Anterior cingulate cortex (tissue), 58 donors: ENCODE data around the gene WWOX.

Experiments
- DNase-seq, 58 donors: peaks; one replicate each; lab custom pipeline; 2025; lab: John Stamatoyannopoulos, UW

WWOX gene

DNA sequence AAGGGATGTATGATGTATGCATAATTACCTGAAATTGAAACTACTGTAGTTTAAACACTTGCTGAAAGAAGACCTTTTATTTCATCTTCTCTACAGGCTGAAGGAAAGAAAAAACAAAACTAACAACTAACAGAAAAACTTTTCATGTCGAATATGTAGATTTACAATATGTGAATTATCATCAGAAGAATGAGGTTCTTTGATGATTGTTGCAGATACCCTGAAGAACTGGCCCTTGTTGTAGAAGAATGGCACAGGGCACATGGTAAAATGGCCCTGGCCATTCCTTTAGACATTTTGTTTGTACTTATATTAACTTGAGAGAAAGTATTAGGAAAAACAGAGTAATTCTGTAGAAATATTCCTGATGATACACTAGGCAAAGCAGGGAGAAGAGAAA, 1057.3 kb downstream of the WWOX start:
- no peak for DNase-seq

GRCh38 chr16:79158337-79158736, 1058.9 kb downstream of the WWOX start:
- DNase-seq: no peak

GRCh38 chr16:79159261-79160049, 1060.0 kb downstream of the WWOX start:
- no peak for DNase-seq

DNA sequence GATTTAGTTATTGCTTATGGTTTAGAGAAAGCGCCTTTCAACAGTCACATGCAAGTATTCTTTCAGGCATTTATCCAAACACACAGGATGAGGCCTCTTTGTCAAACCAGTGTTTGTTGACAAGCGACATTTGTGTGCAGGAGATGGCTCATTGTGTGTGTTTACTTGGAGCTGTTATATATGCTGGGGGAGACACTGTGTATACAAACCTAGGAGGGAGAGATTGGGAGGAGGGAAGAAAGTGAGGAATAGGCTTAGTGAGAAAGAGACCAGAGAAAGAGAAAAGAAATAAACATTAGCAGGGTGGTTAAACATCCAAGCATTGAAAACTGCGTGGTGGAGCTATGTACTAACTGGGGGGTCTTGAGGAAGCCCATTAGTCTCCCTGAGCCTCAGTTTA, 1063.5 kb downstream of the WWOX start:
- DNase-seq: no peak

- peak in 4 of 58 donors; percentile 0 to 20 (median 9) for DNase-seq
These were observed 1064.4 kb downstream of the WWOX start for GRCh38 chr16:79163691-79164387.

DNA sequence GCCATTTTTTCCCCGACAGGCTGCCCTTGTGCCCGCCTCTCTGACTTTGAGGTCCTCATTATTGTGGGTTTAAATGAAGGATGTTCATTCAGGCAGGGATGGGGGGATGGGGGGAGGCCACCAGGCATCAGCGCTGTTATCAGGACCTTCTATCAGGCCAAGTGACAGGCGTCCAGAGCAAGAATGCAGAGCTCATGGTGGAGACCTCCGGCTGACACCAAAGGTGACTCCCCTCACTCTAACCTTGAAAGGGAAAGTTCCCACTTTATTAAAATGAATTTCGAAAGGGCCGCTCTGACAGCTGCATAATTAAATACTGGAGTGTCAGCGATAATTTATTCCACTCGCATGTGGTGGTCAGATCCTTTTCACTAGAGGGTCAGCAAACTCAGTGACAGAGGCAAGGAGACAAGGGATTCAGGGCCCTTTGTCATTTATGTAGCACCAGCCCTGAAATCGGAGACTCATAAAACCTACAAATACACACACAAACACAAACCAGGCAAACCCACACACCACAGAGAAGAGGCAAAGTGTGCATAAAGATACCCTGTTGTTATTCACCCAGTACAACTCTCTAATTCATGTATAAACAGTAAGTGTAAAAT, 1065.0 kb downstream of the WWOX start:
- no peak for DNase-seq

- no peak for DNase-seq
These were observed 1065.6 kb downstream of the WWOX start for GRCh38 chr16:79165079-79165478.

DNA sequence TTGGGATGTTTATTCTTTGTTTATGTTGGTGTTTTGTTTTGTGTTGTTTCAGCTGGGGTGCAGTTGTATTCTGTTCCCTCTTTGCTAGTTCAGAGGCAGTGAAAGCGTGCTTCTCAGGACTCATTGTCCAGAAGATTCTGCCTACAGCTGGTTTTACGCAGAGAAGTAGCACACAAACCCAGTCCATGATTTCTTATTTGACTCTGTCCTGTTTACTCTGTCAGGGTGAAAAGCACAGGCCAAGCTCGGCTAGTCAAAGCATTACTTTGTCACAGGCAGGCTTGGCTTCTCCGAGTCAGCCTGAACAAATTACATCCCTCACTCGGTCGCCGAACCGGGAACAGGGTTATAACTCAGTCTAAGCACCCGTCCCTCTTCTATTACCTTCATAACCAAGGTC, 1066.1 kb downstream of the WWOX start:
- no peak for DNase-seq

DNA sequence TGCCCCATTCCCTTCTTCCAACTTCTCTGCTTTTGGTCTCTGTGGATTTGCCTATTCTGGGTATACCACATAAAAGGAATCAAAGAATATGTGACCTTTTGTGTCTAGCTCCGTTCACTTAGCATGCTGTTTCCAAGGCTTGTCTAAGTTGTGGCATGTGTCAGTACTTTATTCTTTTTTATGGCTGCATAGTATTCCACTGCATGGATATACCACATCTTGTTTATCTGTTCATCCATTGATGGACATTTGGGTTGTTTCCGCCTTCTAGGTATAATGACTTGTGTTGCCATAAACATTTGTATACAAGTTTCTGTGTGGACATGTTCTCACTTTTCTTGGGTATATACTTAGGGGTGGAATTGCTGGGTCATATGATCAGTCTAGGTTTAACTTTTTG, 1068.4 kb downstream of the WWOX start:
- DNase-seq: no peak

DNA sequence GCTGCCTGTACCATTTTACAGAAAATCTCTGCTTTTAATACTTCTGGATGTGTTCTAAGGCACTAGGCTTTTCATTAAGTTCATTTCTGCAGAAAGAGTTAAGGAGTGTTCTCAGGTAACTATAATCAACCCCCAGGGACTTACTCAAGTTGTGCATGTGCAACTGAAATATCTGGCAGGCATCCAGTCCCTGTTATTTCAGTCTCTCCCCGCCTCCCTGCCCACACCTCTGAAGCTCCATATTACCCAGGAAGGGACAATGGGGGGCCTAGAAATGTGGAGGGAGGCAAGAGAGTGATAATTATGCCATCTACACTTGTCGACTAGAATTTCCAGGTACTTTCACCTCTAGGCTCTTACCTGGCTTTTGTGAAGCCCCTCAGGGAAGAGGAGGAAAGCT, 1068.9 kb downstream of the WWOX start:
- no peak for DNase-seq

GRCh38 chr16:79169239-79169638, 1069.8 kb downstream of the WWOX start:
- DNase-seq: peak in 1 of 58 donors; percentile 5

DNA sequence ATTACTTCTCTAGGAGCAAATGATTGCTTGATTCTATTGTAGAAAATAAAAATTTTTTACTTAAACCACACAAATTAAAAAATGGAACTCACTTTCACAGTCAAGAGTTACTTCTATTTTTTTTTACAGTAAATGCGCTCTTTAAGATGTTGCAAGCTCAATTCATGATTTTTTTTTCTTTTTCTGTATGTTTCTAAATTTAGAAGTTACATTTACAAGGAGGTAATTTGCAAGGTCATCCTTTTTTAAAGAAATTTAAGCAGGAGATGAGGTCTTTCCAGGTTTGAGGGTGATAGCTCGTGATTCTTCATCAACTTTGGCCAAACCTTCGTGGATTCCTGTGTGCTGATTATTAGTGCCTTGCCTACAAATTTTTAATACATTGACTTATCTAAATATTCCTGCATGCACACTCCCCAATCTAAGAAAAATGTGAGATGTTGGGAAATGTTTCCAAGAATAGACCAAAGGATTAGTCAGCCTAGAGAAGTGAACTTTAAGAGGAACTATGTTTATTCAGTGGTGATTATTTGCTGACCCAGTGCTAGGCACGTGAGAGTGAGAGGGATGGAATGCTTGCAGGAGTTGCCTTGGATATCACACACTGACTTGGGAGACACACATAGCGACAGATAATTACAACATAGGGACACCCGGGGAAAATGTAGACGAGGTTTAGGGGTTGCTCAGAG, 1071.2 kb downstream of the WWOX start:
- DNase-seq: no peak

DNA sequence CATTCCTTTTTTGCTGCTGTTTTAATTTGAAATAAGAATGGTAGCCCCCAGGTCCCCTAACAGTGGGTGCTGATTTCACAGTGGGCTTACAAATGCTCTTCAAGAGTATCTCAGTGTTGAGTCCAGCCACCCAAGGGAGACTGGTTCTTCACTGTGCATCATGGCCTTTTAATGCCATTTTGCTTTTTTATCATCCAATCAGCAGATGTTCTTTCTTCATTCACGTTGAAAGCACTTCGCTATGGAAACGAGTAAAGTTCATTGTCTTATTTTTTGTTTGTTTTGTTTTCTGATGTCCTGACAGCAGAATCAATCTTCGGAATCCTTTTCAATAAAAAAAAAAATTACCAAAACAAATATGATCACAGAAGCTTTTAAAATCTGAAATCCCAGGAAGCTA, 1072.0 kb downstream of the WWOX start:
- no peak for DNase-seq

DNA sequence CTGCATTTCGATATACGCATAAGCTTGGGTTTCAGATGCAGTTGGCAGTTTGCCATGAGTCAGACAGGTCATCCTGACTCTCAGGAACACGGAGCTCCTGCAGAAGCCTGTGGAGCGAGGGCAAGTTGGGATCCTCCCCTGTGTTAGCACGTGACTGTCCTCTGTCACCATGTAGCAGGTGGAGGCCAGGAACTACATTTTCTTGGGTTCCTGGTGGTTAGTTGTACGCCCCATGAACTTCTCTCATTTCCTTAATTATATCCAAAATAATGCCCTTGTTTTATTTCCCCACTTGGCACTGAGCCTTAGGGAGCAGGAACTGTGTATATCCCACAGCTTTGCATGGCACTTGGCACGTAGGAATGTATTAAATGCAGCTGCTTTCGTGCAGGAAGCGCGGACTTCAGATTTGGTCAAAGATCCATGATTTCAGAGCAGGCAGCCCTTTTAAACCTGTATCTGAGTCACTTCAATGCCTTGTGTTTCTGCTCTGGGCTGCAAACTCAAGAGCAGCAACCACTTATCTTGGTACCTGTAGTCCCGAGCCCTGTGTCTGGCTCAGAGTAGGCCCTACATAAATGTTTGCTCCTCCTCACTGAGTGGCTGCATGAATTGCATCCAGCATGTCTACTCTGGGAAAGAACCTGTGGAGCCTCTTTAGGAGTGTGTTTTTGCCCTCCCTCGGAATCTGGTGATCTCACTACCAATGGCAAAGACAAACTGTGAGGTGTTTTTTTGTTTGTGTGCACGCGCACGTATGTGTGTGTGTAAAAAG, 1072.7 kb downstream of the WWOX start:
- DNase-seq: no peak

DNA sequence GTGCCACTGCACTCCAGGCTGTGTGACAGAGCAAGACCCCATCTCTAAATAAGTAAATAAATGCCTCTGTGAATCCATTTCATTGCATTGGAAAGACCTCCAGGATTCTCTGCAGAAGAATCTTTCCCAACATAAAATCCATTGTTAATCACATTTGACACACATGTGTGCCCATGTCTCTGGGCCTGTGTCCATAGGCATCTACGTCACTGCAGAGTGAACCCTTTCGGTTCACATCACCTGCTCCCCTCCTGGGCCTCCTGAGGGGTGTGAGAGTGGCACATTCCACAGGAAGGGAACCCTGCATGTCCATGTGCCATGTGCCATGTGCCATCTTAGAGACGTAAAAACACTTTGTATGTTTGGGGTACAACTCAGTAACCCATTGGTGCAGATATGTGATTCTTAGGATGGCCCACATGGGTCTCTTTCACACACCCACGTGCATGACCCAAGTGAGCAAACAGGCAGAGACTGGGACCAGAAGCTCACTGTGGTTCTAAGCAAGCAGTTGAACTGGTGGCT, 1073.6 kb downstream of the WWOX start:
- DNase-seq: no peak

DNA sequence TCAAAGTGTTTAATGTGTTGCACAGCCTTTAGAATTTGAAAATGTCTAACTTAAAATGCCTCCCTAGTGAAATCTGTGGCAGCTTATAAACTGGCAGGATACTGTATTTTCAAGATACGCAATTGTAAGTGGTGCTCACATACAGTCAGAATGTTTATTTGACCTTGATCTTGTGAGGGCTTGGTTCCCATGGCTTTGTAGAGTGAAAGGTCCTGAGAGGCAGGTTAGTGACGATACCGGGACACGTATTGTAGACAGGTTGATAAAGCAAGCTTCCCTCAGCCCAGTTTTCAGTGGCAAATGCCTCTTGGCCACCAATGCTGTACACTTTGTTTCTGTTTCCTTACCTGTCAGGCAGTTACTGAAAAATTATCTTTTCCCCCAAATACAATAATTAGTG, 1074.5 kb downstream of the WWOX start:
- no peak for DNase-seq

DNA sequence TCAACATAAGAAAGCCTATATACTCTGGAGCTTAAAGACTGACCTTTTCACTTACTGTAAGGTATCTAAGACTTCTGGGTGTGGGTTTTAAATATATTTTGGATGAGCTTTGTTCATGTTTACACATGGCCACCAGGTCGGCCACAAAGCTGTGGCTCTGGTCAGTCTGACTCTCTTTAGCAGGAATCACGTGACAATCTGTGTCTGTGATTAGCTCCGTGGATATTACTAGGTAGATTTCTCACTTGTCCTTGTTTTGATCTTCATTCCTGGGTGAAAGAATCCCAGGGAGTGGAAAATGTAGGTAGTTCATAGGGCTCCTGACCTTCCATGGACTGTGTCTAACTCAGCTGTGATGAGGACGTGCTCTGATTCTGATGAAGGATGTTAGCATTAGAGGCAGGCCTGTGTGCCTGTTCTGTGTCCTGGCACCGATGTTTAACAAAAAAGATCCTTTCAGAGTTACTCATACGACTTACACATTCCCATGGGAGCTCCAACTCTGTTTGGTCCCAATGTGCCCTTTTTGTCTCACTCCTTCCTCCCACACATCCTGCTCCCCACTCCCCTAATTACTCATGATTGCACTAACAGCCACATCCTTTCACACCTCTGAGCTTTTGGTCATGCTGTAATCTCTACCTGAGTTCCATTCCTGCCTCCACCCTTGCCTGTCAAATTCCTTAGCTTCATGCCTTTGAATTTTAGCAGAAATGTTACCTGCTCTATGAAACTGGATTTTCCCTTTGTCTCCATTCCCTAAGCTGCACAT, 1076.0 kb downstream of the WWOX start:
- DNase-seq: no peak

- no peak for DNase-seq
These were observed 1077.6 kb downstream of the WWOX start for GRCh38 chr16:79177018-79177417.

DNA sequence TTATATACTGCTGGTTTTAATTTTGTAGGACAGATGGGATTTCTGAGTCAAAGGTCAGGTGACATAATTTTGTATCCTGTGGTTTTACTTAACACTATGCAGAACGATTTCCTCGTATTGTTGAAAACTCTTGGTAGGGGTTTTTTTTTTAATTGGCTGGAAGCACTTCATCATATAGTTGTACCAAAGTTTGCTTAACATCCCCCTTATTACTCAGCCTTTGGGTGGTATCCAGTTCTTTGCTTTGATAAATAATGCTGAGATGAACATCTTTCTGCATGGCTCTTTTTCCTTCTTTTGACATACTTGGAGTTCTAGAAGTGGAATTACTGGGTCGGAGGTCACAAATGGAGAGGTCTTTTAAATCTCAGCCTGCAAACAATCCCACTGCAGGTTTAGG, 1082.0 kb downstream of the WWOX start:
- DNase-seq: no peak
